ENCODE data around the gene CGRRF1.

- TF ChIP-seq MAX (IDR thresholded peaks at IDR 0.05; ENCODE audit: low read depth) (no peak), FOXJ3 (CRISPR knock-in tag; IDR thresholded peaks at IDR 0.05) (no peak), TAF1 (IDR thresholded peaks at IDR 0.05; ENCODE audit: borderline replicate concordance, low read depth, low read length) (no peak), RFX5 (IDR thresholded peaks at IDR 0.05; ENCODE audit: low read length) (no peak), CTCF (IDR thresholded peaks at IDR 0.05) (no peak), RAD21 (IDR thresholded peaks at IDR 0.05; ENCODE audit: low read length) (no peak), TEAD4 (IDR thresholded peaks at IDR 0.05; ENCODE audit: borderline replicate concordance, insufficient read depth) (no peak), YY1 (IDR thresholded peaks at IDR 0.05; ENCODE audit: low read depth) (no peak)
Observed at GRCh38 chr14:54585214-54585613, 75.5 kb downstream of the CGRRF1 start.
